HG03460 (cell line): ENCODE data around the gene NAALAD2.
"Not testable (repeated sequence)": the region's sequence is repeated elsewhere in the genome, so short reads cannot be mapped to it uniquely, and the experiment has no call there.

Experiments
- ATAC-seq: cut with Tn5 transposase; IDR thresholded peaks from one replicate; pipeline ENCODE4 v1.9.1; 2021; ENCODE audit not compliant: unreplicated experiment

Gene NAALAD2

DNA sequence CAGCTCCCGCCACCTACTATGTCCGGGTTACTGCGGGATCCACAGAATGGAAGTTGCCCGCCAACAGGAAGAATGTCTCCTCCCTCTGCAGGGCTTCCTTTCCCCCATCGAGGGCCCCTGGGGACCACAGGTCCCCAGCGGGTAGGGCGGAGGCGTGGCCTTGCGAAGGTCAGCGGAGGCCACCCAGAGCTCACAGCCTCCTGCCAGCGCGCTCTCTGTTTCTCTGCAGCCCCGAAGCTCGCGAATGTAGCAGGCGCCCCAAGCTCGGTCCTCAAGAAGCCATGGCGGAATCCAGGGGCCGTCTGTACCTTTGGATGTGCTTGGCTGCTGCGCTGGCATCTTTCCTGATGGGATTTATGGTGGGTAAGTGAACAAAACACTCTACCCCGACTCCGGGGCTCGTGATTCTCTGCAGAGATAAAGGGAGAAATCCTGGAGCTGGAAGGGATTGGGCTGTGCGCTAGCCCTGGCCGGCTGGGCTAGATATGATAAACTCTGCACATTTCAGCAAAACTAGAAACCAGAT, at the start of gene NAALAD2:
Gene NAALAD2, plus strand, starts transcription at position 186 of the 526 bp plus-strand sequence. Its CDS starts 96 bp downstream, at position 282.
- peak; percentile 90 for ATAC-seq

- ATAC-seq: not testable (repeated sequence)
Measured at GRCh38 chr11:90085650-90086049, 48.8 kb upstream of the NAALAD2 start, which contains the start of gene UBTFL1. TSS of gene UBTFL1 (plus strand) at chr11:90085950. CDS start at chr11:90085950, 0 bp downstream.

DNA sequence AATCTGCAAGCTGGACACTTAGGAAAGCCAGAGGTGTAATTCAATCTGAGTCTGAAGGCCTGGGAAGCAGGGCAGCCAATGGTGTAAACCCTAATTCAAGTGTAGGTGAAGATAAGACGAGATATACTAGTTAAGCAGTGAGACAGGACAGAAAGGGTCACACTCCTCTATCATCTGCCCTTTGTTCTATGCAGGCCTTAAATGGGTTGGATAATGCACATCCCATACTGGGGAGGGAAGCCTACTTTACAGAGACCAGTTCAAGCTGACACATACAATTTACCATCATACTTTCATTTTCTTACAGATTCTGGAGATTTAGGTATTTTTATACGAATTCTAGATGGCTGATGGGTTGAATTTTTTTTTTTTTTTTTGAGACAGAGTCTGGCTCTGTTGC, 45.7 kb upstream of the NAALAD2 start:
- not testable (repeated sequence) for ATAC-seq

DNA sequence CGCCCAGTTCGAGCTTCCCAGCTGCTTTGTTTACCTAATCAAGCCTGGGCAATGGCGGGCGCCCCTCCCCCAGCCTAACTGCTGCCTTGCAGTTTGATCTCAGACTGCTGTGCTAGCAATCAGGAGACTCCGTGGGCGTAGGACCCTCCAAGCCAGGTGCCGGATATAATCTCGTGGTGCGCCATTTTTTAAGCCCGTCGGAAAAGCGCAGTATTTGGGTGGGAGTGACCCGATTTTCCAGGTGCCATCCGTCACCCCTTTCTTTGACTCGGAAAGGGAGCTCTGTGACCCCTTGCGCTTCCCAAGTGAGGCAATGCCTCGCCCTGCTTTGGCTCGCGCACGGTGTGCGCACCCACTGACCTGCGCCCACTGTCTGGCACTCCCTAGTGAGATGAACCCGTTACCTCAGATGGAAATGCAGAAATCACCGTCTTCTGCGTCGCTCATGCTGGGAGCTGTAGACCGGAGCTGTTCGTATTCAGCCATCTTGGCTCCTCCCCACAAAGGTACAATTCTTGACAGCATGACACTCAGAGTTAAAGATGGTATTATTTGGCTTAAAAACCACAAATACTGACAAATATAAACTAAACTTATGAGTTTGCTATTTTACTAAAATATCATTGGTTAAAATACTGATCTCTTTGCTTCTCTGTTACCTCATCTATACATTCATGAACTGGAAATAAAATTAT, 39.1 kb upstream of the NAALAD2 start:
- ATAC-seq: not testable (repeated sequence)

DNA sequence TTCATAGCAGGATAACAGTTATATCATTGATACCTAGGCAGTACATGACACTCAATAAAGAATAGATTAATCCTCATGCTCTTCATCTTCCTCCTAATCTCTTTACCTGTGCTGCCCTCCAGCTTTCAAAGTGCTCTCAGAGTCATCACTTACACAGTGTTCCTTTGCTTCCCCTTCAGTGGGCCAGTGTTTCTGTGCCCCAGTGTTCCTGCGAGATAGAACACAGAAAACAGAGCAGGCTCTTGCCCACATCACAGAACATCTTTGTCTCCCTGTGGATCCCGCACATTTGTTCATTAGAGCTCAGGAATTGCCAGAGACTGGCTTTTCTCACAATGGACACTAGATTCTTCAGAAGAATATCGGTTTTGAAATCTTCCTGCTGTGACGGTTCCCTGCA, 36.2 kb upstream of the NAALAD2 start:
- not testable (repeated sequence) for ATAC-seq

GRCh38 chr11:90100431-90100830, 34.0 kb upstream of the NAALAD2 start:
- no peak for ATAC-seq

- no peak for ATAC-seq
Measured at GRCh38 chr11:90113541-90113940, 20.9 kb upstream of the NAALAD2 start.

DNA sequence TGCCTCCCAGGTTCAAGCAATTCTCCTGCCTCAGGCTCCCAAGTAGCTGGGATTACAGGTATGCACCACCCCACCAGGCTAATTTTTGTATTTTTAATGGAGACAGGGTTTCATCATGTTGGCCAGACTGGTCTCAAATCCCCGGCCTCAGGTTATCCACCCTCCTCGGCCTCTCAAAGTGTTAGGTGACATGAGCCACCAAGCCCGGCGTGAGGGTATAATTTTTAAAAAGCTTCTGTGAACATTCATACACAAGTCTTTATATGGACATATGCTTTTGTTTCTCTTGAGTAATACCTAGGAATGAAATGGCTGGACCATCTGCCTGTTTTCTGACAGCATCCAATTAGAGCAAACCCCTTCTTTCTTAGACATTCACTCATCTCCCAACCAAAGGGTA, 14.3 kb upstream of the NAALAD2 start:
- no peak for ATAC-seq

GRCh38 chr11:90124371-90124770, 10.1 kb upstream of the NAALAD2 start:
- no peak for ATAC-seq

GRCh38 chr11:90124946-90125345, 9.5 kb upstream of the NAALAD2 start:
- no peak for ATAC-seq

DNA sequence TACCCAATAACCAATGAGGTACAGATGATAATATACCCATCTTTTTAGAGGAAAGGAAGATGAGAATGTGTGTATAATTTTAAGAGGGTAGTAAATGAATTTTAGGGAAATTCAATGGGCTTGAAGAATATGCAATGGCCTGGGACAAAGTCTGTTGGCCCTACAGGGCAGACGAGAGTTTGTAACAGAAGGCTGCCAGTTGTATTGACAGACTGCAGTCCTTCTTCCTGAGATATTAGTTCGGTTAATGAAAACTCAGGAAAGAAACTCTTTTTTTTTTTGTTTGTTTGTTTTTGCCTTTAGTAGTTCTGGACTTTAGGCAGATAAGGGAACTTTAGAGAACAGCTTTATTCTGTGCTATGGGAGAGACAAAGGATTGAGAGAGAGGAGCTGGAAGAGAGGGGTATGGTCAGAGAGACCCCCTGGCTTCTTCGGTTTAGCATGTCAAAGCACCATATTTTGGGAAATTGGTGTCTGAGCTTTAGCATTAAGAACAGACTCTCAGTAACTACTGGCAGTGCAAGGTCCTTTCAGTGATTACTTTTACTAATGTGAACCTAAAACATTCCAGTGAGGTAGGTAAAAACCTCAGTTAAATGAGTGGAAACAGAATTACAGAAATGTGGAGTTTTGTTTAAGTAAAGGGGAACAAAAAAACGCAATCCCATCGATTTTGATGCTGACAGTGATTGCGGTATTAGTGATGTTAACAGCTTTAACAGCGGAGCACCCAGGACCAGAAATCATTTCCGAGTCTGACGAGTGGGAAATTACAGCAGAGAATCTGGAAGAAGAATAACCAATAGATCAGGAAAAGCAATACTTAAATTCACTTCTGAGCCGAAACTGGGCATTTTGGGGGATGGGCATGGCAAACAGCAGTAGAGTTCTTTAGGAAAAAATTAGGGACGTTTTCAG, 644 bp upstream of the NAALAD2 start:
- ATAC-seq: no peak

DNA sequence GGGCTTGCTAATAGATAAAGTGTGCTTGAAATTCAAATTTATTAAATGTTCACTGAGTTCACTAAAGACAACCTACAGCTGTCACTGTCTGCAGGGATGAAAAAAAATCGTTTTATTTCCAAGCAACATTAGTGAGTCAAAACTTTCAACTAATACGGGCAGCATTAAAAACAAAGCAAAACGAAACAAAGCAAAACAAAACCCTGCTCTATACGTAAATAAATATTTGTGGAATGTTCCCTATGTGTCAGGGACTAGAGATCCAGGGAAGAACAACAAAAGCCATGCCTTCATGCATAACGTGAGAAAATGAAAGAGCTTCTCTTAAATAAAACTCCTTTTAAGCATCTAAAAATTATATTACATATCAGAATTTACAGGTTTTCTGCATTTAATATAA, 553 bp downstream of the NAALAD2 start:
- ATAC-seq: no peak

DNA sequence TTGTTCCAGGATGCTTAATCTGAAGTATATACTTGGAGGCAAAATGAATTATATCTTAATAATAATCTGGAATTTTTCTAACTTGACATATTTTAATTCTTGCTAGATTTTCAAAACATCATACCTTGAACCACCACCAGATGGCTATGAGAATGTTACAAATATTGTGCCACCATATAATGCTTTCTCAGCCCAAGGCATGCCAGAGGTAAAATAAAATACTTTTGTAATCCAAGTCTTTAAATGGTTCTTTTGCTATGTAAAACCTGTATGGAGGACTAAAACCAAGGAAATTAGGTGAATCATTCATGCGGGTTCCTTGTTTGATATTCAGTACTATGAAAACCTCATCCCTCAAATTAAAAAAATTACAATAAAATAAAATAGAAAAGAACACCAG, 14.4 kb downstream of the NAALAD2 start:
- no peak for ATAC-seq

GRCh38 chr11:90166982-90167573, 32.6 kb downstream of the NAALAD2 start:
- not testable (repeated sequence) for ATAC-seq

- not testable (repeated sequence) for ATAC-seq
Measured at GRCh38 chr11:90167704-90168103, 33.2 kb downstream of the NAALAD2 start.

- no peak for ATAC-seq
Measured at GRCh38 chr11:90168571-90168970, 34.1 kb downstream of the NAALAD2 start.

GRCh38 chr11:90171359-90171758, 36.9 kb downstream of the NAALAD2 start:
- ATAC-seq: no peak

GRCh38 chr11:90176069-90176468, 41.6 kb downstream of the NAALAD2 start:
- no peak for ATAC-seq

DNA sequence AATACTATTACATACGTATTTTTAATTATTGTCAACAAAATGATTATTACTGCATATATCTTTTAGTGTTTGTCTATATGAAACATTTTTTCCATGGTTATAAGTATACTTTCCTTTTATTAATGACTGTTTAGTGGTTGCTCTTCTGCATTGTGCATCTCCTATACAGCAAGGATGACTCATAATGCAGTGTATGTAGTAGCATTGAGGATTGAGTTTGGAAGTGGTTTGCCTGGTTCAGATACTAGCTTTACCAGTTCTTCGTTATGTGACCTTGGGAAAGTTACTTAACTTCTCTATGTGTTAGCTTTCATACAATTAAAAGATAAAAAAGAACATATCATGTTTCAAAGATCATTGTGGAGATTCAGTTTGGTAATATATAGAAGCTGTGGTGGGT, 44.3 kb downstream of the NAALAD2 start:
- ATAC-seq: no peak

- ATAC-seq: no peak
Measured at GRCh38 chr11:90179923-90180322, 45.5 kb downstream of the NAALAD2 start.

- ATAC-seq: no peak
Measured at GRCh38 chr11:90187839-90188238, 53.4 kb downstream of the NAALAD2 start.
